ENCODE measurements around the gene CCM2.

The CCM2 gene

DNA sequence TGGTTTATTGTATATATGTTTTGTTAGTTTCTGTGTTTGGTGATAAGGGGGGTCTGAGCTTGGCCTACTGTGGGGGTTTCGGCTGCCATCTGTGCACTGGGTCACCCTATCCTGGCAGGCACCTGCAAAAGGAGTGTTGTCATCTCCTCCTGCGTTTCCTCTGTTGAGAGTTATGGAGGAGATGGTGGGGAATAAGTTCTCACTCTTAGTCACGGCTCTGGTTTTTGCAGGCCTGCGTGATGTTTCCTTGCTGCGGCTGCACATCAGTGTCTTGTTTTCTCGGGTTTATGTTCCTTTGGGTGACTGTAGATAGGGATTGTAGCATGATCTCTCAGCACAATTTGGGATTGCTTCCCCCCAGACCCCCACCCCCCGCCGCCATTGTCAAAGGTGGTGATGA, 36.8 kb downstream of the CCM2 start:
- no peak for DNase-seq

DNA sequence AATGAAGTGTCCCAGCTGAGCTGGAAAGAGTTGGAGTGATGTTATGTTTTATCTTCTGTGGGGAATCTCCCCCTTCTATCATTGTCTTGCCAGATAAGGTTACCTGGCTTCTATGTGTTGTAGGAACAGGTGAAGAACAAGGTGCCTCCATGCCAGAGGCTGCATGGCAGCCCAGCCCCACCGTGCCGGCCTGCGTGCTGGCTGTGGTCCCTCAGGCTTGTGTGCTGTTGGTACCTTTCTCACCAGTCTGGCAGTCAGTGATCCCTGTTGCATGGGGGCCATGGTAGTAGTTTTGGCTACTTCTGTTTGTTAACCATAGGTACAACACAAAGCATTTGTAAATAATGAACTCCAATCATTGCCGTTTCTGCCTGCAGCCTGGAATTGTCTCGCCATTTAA, 37.9 kb downstream of the CCM2 start:
- no peak for DNase-seq

- DNase-seq = no peak
Measured at GRCh38 chr7:45039106-45039505, 39.1 kb downstream of the CCM2 start.

DNA sequence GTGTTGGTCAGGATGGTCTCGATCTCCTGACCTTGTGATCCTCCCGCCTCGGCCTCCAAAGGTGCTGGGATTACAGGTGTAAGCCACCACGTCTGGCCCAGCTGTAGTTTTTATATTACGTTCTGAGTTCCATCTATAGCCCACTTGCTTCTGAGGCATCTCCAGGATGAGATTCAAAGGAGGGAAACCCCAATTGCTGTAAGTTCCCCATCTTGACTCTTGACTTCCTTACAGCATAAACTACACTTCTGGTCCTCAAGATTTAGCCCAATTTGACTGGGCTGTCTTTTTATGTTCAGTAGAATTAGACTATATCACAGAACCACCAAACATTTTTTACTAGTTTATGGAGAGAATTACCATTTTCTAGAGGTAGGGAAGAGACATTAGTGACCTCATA, 44.3 kb downstream of the CCM2 start:
- DNase-seq = no peak

DNA sequence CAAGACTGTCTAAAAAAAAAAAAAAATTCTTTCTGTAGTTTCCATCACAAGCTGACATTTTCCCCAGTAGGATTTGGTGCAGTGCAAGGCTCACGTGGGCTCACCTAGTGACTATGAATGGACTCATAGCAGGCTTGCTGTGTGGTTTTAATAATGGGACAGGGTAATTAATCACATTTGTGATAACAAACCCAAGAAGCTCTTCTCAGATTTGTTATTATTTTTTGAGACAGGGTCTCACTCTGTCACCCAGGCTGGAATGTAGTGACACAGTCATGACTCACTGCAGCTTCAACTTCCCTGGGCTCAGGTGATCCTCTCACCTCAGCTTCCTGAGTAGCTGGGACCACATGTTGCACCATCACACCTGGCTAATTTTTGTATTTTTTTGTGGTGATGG, 48.7 kb downstream of the CCM2 start:
- DNase-seq = no peak

DNA sequence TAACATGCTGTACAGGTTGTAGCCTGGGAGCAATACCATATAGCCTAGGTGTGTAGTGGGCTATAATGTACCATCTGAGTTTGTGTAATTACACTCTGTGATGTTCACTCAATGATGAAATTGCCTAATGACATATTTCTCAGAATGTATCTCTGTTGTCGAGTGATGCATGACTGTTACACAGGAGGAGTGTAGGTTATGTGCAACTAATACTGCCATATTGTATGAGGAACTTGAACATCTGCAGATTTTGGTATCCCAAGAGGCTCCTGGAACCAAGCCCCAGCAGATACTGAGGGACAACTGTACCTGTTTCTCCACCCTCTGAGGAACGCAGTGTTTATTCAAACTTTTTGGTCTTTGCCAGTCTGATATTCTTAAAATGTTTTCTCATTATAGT, 50.2 kb downstream of the CCM2 start:
- DNase-seq = no peak

DNA sequence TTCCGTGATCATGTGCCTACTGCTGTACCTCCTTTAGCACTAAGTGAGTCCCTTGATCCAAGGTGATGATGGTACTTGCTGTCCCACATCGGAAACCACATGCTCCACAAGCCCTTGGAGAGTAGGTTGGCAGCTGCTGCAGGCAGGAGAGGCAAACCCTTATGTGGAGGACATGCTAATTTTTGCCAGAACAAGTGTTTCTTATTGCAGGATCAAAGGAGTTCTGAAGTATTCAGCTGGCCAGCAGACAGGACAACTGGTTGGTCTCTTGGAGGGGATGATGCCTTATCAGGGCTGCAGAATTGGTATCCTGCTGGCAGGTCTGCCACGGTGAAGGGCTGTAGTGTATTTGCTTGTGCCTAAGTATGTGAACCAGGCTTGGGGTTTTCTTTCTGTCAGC, 52.0 kb downstream of the CCM2 start:
- DNase-seq = no peak

DNA sequence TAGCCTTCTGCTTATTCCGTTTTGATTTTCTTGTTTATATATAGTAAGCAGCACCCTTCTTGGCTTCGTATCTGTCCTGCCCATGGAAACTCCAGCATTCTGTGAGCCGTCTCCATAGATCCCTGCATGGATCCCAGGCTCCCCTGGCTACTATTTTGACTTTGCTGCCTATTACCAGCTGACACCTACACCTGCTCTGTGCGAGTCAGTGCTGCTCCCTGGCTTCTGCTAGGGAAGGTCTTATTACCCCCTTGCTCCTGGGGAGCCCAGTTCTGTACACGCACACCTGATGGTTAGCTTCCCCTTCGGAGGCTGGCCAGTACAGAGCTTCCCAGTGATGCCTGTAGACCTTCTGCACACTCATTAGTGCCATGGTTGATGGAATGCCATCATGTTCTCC, 53.4 kb downstream of the CCM2 start:
- DNase-seq = no peak

DNA sequence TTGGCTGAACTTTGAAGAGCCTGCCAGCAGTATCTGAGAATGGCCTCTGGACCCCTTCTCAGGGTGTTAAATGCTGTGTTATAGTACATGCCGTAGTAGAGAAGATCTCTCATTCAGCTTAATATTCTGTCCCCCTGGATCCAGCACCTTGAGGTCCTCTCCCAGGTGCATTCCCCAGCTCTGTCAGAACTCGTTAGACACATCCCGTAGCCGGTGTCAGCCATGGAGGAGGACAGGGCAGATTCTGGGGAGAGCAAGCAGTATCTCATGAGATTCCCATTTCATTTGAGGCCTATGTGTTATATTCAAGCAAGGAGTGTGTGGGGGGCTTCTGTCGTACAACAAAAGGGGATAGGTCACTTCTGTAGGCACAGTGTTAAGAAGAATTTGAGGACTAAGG, 53.9 kb downstream of the CCM2 start:
- DNase-seq = no peak

DNA sequence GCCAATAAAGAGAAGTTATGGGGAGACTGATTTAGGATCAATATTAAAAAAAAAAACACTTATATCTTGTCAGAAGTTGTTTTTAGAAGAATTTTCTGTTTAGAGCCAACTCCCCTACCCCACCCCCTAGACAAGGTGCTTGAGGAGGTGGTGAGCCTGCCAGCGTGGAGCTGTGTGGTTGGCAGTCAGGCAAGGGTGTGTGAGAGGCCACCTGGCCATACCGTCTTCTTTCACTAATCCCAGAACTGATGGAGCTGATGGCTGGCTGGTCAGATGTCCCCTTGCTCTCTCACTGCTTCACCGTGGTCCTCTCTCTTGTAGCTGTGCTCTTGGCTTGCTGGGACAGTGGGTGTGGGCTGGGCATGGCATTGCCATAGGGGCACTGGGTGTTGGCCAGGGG, 54.4 kb downstream of the CCM2 start:
- DNase-seq = no peak

- DNase-seq = no peak
Measured at GRCh38 chr7:45055016-45055415, 55.0 kb downstream of the CCM2 start.

- DNase-seq = no peak
Measured at GRCh38 chr7:45055594-45056219, 55.7 kb downstream of the CCM2 start.

- DNase-seq = no peak
Measured at GRCh38 chr7:45057878-45058277, 57.9 kb downstream of the CCM2 start.

- no peak for DNase-seq
Measured at GRCh38 chr7:45060295-45060694, 60.3 kb downstream of the CCM2 start.

DNA sequence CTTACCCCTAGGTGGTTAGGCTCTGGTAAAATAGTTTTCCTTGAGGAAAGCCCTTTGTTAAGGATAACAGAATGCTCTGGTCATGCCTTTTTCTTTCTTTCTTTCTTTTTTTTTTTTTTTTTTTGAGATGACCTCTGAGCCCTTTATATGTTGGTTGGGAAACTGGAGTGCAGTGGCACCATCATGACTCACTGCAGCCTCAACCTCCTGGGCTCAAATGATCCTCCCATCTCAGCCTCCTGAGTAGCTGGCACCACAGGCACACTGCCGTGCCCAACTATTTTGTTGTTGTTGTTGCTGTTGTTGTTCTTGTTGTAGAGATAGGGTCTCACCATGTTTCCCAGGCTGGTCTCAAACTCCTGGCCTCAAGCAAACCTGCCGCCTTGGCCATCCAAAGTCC, 61.4 kb downstream of the CCM2 start:
- no peak for DNase-seq

DNA sequence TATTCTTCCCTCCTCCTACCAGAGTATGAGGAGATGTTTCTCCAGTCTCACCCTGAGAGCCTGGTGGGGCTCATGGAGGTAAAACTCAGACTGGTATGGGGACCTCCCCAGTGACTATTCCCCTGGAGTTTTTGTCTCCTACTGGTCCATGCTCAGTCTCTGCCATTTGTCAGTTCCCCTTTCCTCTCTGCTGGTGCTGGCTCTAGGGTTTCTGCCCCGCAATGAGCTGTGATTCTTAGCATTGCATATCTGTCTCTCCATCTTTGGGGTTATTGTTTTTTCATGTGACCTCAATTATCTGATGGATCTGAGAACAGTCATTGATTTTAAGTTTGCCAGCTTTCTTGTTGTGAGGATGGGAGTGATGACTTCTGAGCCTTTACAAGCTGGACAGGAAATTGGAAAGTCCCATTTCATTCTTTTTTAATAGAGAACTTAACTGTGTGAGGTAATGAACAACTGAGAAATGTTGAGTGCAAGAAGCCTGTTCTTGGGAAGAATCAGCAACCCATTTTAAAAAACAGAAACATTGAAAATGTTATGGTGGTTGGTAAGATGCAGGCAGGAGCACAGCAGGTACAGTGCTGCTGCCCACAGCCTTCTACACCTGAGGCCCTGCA, 61.9 kb downstream of the CCM2 start:
- DNase-seq = no peak

DNA sequence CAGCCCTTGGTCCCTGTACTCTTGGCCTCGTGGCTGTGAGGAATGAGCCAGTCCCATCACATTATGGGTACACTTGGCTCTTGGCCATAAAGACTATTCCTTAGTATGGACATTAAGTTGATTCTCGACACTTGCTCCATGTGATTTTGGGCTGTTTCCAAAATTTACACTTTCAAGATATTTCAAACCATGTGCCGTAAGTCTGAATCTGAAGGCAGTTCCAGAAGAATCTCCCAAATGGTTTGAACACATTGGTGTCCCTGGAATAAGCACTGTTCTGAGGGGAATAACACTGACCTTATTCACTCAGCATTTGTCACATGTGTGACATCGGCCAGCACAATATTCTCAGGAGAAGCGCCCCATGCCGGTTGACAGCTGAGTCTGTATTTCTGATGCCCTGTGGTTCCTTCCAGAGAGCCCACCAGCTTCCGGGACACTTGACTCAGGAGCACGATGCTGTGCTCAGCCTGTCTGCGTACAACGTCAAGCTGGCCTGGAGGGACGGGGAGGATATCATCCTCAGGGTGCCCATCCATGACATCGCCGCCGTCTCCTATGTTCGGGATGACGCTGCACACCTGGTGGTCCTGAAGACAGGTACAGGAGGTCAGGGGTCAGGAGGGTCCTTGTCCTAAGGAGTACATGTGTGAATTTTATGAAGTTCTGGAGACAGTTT, 64.2 kb downstream of the CCM2 start:
- no peak for DNase-seq

GRCh38 chr7:45065031-45065995, 65.3 kb downstream of the CCM2 start:
- DNase-seq = no peak

- no peak for DNase-seq
Measured at GRCh38 chr7:45066409-45066808, 66.4 kb downstream of the CCM2 start.

DNA sequence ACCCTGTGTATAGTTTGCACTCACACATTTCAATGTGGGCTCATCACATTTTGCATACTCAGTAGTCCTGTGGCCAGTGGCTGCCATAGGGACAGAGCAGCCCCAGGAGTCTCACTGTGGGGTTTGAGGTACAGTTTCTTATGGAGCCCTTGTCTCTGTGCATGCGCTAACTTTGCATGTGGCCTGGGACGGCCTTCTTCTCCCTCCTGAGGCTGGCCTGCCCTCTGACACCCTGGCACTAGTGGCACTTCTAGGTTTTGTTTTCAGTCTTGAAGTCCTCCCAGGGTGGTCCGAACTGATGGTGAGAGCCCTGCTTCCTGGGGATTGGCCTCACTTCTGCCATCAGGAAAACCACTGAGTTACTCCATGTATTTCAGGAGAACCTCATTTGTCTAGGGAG, 67.6 kb downstream of the CCM2 start:
- no peak for DNase-seq

GRCh38 chr7:45068236-45069023, 68.4 kb downstream of the CCM2 start:
- DNase-seq = no peak

DNA sequence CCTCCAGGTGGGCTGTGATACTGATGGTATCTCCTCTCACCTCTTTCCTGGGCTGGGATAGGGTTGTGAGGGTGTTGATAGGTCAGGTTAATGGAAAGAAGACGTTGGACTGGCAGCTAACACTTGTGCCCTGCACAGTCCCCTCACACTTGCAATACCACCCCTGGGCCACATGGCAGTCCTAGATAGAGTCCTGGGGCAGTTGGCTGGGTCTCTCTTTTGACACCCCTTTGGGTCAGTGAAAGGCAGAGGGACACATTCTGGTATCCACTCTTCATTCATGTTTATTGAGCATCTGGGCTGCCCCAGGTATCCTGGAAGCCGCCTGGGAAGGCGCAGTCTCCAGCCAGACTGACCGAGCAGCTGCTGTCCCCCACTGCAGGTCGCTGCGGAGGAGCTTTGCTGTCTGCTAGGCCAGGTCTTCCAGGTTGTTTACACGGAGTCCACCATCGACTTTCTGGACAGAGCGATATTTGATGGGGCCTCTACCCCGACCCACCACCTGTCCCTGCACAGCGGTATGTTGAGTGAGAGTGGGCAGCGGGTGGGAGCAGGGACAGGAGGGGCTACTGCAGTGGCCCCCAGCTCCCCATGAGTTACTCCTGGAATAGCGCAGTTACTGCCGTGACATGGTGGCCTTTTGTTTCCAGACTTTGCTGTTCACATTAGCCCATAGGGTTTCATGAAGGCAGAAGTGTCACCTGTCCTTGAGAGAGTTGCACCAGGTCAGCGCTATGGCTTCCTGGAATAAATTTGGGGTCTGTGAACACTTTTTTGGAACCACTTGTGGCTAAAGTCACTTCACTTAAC, 69.6 kb downstream of the CCM2 start:
- no peak for DNase-seq

All from GF-D8 (cell line).